ENCODE data around the gene ERCC2.

DNA sequence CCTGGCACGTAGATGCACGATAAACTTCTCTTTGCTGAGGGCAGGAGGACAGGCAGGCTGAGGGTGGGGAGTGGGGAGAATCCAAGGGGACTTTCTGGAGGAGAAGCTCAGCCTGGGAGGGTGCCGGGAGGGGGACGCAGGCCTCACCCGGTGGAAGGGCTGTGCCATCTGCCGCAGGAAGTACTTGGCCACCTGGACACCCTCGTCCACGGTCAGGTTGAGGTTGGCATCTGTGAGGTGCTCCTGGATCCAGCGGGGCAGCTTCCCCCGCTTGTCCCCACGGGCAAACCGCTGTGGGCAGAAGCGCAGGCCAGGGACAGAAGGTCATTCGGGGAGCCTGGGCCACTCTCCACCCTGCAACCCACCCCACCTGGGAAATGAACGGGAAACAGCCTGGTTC, 18.3 kb downstream of the ERCC2 start:
- TF ChIP-seq POLR2A (IDR thresholded peaks at IDR 0.05; ENCODE audit: low read depth, low read length) (no peak), POU2F2 (IDR thresholded peaks at IDR 0.05; ENCODE audit: low read depth, low read length) (no peak), POLR2AphosphoS5 (IDR thresholded peaks at IDR 0.05; ENCODE audit: low read depth, low read length) (no peak), TAF1 (IDR thresholded peaks at IDR 0.05; ENCODE audit: low read depth, low read length) (no peak), SPI1 (IDR thresholded peaks at IDR 0.05; ENCODE audit: low read depth, low read length) (no peak), PAX5 (IDR thresholded peaks at IDR 0.05; ENCODE audit: insufficient read depth, low read length, severe bottlenecking) (no peak)

All from GM12891 (cell line).